HG03135 (cell line): ENCODE data around the gene TTC23.
A peak's percentile ranks its signal among the peaks of the same experiment; 100 is the strongest.
"Not testable (repeated sequence)": the region's sequence is repeated elsewhere in the genome, so short reads cannot be mapped to it uniquely, and the experiment has no call there.

Experiments used
- ATAC-seq: cut with Tn5 transposase; IDR thresholded peaks from one replicate; pipeline ENCODE4 v1.9.1; 2021; ENCODE audit warnings: mild to moderate bottlenecking, moderate library complexity; ENCODE audit not compliant: unreplicated experiment

Gene TTC23

GRCh38 chr15:99250494-99250856 is 1.1 kb upstream of the TTC23 start:
- no peak for ATAC-seq

DNA sequence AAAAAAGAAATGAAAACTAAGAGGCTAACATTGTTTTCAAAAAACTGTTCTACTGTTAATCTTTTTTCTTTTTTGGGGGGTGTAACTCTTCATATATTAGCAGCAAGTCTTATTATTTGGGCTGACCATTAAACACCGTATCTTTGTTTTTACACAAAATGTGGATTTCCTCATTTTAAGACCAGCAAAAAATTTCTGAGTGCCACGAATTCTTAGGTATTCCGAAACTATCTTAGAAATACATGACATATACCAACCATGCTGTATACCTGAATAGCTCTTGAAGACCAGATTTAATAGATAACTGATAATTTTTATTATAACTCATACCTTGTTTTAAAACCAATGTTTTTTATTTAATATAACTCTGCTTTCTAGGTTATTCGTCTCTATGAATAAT is 620 bp upstream of the TTC23 start:
- no peak for ATAC-seq

GRCh38 chr15:99248000-99248715 is 1.2 kb downstream of the TTC23 start:
- no peak for ATAC-seq

GRCh38 chr15:99247062-99247461 is 2.3 kb downstream of the TTC23 start:
- no peak for ATAC-seq

- ATAC-seq = no peak
Measured at GRCh38 chr15:99244306-99244705, 5.1 kb downstream of the TTC23 start.

- no peak for ATAC-seq
Measured at GRCh38 chr15:99241752-99242151, 7.6 kb downstream of the TTC23 start.

DNA sequence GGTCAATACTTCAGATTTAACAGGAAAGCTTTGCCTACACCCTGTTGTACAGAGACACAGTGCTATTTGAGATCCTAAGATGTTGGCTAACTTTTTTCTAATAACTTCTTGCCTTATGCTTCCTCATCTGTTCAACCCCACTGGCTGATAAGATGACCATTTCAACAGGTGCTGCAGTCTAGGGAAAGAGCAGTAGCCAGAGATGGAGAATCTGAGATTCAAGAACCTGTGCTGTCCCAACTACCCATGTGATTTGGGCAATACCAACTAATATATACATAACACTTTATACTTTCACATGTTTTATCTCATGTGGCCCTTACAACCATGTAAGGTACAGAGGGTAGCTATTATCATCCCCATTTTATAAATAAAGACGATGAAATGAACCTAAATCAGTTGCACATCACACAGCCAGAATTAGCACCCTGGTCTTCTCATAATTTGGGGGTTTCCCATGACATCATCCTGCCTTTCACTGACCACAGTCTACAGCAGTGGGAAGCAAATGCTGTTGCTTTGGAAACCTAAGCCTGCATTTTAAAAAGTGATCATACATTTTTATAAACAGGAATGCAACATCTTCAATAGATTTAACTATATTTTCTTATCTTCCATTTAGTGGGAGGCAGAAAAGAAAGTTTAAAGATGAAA is 9.7 kb downstream of the TTC23 start:
- peak; percentile 86 for ATAC-seq

- ATAC-seq = no peak
Measured at GRCh38 chr15:99238849-99239248, 10.5 kb downstream of the TTC23 start.

GRCh38 chr15:99234160-99234559 is 15.2 kb downstream of the TTC23 start:
- not testable (repeated sequence) for ATAC-seq

DNA sequence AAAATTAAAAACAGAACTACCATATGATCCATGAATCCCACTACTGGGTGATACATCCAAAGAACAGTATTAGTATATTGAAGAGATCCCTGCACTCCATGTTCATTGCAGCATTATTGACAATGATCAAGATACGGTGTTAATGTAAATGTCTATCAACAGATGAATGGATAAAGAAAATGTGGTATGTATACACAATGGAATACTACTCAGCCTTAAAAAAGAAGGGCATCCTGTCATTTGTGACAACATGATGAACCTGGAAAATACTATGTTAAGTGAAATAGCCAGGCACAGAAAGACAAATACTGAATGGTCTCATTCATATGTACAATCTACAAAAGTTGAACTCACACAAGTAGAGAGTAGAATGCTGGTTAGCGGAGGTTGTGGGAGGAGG is 16.6 kb downstream of the TTC23 start:
- no peak for ATAC-seq

DNA sequence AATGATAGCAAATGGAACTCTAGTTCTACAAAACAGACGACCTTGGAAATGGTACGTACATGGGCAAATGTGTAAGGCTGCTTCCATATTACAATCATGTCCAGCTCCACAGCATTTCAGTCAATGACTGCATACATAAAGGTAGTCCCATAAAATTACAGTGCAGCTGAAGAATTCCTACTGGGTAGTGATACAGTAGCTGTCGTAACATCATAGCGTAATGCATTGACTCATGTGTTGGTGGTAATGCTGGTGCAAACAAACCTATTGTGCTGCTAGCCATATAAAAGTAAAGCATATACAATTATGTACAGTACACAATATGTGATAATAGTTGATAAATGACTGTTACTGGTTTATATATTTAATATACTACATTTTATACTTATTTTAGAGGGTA is 18.5 kb downstream of the TTC23 start:
- ATAC-seq = no peak

DNA sequence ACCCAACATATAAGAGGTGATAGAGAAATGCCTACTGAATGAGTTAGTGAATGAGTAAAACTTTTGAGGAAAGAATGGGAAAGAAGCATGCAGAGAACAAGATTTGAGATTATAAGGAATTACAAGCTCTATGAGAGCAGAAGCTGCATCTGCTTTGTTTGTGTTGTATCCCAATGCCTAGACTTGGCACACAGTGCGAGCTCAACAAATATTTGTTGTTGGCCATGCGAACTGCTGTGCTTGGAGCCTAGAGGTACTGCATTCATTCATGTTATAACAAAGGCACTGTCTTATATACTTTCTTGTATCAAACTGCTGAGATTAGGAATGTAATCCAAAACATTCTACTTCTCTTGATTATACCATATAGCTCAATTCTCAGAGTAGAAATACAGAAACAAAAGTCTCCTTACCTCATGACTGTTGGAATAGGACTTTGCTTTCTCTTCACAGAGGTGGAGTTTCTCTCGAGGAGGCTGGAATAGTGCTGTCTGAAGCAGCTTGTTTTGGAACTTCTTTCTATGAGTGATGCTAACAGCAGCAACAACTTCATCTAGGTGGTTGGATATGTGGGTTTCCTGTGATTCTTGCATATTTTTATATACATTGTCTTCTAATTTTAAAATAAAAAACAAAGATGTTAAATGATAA is 21.1 kb downstream of the TTC23 start:
- ATAC-seq = no peak

DNA sequence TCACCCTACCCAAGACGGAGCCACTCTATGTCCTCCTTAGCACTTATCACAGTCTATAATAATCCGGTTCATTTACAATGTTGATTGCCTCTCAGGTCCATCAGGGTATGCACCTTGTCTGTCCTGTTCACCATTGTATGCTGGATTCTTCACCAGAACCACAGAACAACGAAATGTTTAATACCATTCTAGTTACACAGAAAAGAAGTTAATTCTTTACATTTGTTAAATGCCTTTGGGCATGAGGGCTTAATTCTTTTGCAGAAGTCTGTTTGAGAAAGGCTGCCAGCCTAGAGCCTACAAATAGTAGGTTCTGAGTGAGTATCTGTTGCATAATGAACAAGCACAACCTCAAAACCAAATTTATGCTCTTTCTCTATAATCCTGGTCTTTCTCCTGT is 22.6 kb downstream of the TTC23 start:
- no peak for ATAC-seq

- no peak for ATAC-seq
Measured at GRCh38 chr15:99224372-99225214, 24.8 kb downstream of the TTC23 start.

DNA sequence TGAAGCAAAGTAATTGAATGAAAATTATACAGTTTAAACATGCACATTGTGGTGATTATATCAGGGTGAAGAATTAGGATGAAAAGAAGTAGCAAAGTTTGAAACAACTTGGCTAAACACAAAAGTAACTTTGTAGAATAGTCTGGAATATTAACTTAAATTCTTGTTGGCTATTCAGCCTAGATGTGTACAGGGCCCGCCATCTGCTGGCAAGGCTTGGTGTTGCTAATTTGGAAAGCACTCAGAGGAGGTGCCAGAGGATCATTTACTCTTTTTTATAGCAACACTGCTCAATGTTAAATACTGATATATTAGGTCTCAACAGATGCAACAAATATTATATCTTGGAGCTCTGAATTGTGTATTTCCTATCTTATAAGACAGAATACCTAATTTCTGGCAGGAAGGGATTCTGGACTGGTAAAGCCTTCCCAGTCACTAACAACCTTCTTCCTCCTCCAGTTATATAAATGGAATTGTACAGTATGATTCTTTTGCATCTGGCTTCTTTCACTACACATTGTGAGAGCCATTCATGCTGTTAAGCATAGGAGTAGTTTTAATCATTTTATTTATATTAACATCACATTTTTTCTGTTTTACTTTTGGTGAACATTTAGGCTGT is 36.1 kb downstream of the TTC23 start:
- ATAC-seq = peak; percentile 87

DNA sequence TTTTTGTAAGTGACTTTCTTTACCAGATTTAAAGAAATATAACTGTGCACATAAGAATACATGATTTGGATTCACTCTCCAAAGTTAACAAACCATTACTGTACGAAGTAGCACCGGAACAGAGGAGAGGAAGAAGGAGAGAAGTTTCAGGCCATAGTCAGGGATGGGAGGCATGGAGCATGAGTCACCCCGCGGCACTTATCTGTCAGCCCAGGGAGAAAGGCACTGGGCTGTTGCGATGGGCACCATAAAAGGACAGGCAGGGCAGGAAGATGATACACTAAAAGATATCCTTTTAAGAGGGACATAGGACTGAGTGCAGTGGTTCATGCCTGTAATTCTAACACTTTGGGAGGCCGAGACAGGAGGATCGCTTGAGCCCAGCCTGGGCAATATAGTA is 37.0 kb downstream of the TTC23 start:
- no peak for ATAC-seq

DNA sequence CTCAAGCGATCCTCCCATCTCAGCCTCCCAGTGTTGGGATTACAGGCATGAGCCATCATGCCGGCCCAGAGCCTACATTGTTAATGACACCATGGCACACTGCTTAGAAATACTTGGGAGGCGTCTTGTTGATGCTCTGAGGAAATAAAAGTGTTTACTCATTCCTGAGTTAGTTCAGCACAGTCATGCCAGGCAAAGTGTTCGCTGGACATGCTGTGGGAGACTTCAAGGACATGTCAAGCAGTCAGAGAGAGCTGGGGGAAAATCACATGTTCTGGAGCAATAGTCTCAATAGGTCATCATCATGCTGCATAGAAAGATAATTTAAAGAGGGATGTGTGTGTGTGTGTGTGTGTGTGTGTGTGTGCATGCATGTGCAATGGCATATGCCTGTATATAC is 37.5 kb downstream of the TTC23 start:
- no peak for ATAC-seq

- no peak for ATAC-seq
Measured at GRCh38 chr15:99210334-99210733, 39.0 kb downstream of the TTC23 start.

DNA sequence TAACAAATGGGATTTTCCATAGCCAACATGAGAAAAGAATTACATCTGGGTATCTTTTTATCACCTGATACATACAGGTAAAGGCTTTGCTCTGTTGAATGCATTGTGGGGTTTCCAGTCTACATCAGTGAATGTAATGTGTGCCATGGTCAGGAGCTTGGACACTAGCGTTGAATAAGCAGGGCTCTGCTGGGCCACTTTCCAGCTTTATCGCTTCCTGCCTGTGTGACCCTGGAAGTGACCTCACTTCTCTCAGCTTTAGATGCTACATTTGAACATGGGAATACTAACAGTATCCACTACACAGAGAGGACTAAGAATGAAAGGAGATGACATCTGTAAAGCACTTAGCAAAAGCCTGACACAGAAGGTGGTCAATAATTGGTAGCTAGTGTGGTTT is 40.1 kb downstream of the TTC23 start:
- ATAC-seq = no peak

DNA sequence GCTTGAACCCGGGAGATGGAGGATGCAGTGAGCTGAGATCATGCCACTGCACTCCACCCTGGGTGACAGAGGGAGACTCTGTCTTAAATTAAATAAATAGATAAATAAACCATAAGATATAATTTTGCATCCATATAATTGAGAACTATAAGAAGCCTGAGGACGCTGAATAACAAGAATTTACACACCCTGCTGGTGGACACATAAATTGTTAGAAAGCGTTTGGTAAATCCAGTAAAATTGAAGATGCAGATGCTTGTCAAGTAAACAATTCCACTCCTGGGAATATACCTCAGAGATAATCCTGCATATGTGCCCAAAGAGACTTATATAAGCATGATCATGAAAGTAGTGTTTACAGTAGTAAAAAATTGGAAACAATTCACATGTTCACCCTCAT is 41.7 kb downstream of the TTC23 start:
- ATAC-seq = no peak

DNA sequence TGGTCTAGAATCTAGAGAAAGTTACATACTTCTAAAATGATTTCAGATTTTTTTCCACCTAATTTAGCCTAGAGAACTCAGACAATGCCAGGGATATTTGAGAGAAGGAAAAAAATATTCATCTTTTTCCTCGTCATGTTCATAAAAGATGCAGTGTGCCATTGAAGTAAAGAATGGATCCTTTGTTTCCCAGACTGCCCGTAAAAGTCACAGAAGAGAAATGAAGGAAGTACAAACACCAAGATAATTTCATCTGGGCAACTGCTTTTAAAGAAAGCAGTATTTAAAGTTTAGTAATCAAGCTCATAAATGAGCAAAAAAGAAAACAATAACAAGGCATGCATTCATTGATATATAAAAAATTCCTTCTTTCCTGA is 47.2 kb downstream of the TTC23 start:
- no peak for ATAC-seq
